ENCODE data around the gene TRIM45.
A peak's percentile ranks its signal among the peaks of the same experiment; 100 is the strongest.

DNA sequence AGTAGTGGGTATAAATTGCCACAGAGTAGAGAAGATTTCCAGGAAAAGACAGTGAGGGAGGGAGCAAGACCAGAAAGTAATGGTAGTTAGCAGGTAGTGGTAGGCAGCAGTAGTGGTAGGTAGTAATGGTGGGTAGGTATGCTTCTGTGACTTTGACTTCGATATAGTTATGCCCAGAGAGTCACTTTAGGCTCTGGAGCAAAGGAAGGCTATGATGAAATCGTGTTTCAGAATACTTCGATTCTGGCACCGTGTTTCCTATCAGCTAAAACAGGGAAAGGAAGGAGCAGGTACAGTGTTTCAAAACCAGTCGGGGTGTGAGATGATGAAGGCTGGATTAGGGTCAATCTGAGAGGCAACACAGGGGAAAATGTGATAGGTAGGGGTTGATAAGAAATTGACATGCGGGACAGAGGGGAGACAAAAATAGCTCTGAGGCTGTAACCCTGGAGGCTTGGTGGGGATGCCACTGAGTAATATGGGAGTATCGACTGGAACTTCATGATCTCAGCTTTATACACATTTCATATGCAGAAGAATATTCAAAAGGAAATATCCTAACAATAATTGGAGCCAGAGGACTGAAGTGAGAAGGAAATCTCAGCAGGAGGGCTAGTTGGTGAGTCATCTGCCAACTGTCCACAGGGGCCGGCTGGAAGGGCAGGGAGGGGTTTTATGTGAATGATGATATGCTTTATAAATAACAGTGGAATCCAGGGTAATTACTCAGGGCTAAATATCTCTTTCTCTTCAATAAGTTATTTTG, 25.2 kb upstream of the TRIM45 start:
- TF ChIP-seq, protein P1, sequence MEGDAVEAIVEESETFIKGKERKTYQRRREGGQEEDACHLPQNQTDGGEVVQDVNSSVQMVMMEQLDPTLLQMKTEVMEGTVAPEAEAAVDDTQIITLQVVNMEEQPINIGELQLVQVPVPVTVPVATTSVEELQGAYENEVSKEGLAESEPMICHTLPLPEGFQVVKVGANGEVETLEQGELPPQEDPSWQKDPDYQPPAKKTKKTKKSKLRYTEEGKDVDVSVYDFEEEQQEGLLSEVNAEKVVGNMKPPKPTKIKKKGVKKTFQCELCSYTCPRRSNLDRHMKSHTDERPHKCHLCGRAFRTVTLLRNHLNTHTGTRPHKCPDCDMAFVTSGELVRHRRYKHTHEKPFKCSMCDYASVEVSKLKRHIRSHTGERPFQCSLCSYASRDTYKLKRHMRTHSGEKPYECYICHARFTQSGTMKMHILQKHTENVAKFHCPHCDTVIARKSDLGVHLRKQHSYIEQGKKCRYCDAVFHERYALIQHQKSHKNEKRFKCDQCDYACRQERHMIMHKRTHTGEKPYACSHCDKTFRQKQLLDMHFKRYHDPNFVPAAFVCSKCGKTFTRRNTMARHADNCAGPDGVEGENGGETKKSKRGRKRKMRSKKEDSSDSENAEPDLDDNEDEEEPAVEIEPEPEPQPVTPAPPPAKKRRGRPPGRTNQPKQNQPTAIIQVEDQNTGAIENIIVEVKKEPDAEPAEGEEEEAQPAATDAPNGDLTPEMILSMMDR (tag by site-specific recombination; IDR thresholded peaks at IDR 0.05): no peak
- TF ChIP-seq YY1 (tag by site-specific recombination; IDR thresholded peaks at IDR 0.05) (no peak), ZBTB7A (tag by site-specific recombination; IDR thresholded peaks at IDR 0.05; ENCODE audit: low read depth) (no peak), KLF7 (tag by site-specific recombination; IDR thresholded peaks at IDR 0.05; ENCODE audit: borderline replicate concordance) (no peak), ZBTB8A (tag by site-specific recombination; IDR thresholded peaks at IDR 0.05) (peak; percentile 10; the same call in 1 of the 2 replicates)
- TF ChIP-seq, protein P2, sequence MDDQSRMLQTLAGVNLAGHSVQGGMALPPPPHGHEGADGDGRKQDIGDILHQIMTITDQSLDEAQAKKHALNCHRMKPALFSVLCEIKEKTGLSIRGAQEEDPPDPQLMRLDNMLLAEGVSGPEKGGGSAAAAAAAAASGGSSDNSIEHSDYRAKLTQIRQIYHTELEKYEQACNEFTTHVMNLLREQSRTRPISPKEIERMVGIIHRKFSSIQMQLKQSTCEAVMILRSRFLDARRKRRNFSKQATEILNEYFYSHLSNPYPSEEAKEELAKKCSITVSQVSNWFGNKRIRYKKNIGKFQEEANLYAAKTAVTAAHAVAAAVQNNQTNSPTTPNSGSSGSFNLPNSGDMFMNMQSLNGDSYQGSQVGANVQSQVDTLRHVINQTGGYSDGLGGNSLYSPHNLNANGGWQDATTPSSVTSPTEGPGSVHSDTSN (CRISPR knock-in tag; IDR thresholded peaks at IDR 0.05): no peak
